Right atrium auricular region (tissue), 2 donors: ENCODE measurements around the gene RTP5. TPM values are rescaled to one million over a fixed set of nuclear protein-coding genes. Genes with fewer than 3 reads are reported as not detected.

Experiments
- DNase-seq: peaks from one replicate; pipeline ENCODE4 v3.0.0-alpha.2; 2019; ENCODE audit warnings: low spot score
- H3K27ac ChIP-seq, 2 donors: fragments of 200-600 bp; sonication (generic); 1 replicate in 1 of 2; 2 replicates in 1 of 2; pipeline ENCODE4 v1.5.1; 2016 to 2019
- H3K27me3 ChIP-seq, 2 donors: fragments of 200-600 bp; sonication (generic); one replicate each; pipeline versions ENCODE4 v1.5.1 to v1.6.0; 2017 to 2019
- H3K36me3 ChIP-seq: fragments of 200-600 bp; sonication (generic); one replicate; pipeline ENCODE4 v1.5.1; 2016
- H3K4me1 ChIP-seq, 2 donors: fragments of 200-600 bp; sonication (generic); one replicate each; pipeline versions ENCODE4 v1.5.1 to v1.6.0; 2017 to 2019
- H3K4me3 ChIP-seq, 2 donors: fragments of 200-600 bp; sonication (generic); 1 replicate in 1 of 2; 2 replicates in 1 of 2; pipeline ENCODE4 v1.5.1; 2017 to 2019; ENCODE audit warnings: mild to moderate bottlenecking in 1 of 2, moderate library complexity in 1 of 2
- H3K9me3 ChIP-seq, 2 donors: fragments of 200-600 bp; sonication (generic); one replicate each; pipeline ENCODE4 v1.5.1; 2019
- total RNA-seq, 2 donors: library from RNA; depleted of rRNA; stranded (reverse); fragments of >200 nt; gene quantifications; one replicate each; pipeline ENCODE4 v1.1.0, GENCODE V29; 2016
- TF ChIP-seq, protein P1 (sequence below), 2 donors: fragments of 200-600 bp; sonication (generic); IDR thresholded peaks; one replicate each; pipeline ENCODE4 v1.5.1; 2019; ENCODE audit warnings: antibody characterized with exemption in 2 of 2

The RTP5 gene
- total RNA-seq, 2 donors from 2014 or later, result not detected

DNA sequence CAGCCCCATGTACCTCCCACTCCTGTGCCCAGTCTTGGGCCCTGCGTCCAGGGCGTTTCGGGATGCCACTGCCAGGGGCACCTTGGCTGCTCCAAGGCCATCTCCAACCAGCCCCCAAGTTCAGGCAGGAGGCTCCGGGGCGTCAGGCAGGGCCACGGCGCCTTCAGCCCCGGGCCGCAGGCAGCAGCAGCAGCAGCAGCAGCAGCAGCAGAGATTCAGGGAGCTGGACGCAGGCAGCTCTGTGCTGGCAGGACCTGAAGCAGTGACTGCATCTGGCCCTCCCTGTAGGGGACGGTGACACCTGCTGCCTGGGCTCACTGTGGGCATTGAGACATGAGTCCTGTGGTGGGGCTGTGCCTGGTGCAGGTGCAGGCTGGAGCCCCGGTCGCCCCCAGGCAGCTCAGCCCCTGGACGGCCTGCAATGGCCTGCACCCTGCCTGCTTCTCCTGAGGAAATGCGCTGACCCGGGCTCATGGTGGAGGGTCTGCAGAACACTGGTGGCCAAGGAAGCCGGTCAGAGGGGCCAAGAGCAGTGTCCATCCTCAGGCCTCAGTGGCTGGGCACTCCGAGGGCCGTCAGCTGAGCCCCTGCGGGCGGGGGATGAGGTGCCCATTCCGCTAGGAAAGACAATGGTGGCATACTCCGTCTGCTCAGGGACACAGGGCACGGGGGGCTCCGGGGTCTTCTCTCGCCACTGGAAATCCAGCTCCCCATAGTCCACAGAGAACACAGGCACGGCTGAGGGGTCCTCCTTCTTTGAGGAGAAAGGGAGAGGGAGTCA lies 18.8 kb upstream of the RTP5 start:
- peaks cover 0 to 20% of the 10 kb centered on the region in 2 donors for H3K4me1 ChIP-seq
- DNase-seq, result no peak
- H3K36me3 ChIP-seq, result no peaks in the 10 kb centered on the region
- no peaks in the 10 kb centered on the region for H3K27me3 ChIP-seq
- H3K4me3 ChIP-seq, result no peak overlapping the region
- TF ChIP-seq, protein P1, sequence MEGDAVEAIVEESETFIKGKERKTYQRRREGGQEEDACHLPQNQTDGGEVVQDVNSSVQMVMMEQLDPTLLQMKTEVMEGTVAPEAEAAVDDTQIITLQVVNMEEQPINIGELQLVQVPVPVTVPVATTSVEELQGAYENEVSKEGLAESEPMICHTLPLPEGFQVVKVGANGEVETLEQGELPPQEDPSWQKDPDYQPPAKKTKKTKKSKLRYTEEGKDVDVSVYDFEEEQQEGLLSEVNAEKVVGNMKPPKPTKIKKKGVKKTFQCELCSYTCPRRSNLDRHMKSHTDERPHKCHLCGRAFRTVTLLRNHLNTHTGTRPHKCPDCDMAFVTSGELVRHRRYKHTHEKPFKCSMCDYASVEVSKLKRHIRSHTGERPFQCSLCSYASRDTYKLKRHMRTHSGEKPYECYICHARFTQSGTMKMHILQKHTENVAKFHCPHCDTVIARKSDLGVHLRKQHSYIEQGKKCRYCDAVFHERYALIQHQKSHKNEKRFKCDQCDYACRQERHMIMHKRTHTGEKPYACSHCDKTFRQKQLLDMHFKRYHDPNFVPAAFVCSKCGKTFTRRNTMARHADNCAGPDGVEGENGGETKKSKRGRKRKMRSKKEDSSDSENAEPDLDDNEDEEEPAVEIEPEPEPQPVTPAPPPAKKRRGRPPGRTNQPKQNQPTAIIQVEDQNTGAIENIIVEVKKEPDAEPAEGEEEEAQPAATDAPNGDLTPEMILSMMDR (IDR thresholded peaks at IDR 0.05), result no peak
- H3K9me3 ChIP-seq, result no peaks in the 10 kb centered on the region
- no peak overlapping the region for H3K27ac ChIP-seq

DNA sequence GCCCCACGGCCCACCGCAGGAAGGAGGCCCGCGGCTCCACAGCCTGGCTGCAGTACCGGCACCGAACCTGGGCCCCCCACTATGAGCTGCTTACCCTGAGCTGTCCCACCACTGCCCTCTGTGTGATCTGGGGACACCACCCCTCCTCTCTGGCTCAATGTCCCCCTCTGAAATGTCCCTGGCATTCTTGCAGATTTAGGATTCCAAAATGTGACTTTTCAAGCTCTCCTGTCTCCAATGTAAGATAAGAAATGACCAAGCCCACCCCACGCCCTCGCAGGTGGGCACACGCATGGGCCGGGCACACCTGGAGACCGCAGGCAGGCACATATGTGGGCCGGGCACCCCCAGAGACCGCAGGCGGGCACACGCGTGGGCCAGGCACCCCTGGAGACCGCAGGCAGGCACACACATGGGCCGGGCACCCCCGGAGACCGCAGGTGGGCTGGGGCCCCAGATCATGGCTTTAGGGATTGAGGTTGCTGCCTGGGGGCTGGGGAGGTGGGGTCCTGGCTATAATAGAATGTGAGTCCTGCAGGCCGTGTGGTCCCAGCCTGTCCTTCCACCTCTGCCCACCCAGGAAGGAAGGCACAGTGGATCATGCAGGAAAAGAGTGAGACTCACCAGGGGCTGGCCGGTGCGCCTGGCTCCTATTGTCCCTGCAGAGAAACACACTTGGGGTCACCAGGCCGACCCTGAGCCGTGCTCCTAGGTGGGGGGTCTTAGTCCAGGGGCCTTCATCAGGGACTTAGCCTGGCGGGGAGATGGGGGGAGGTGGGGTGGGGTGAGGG lies 18.0 kb upstream of the RTP5 start:
- no peaks in the 10 kb centered on the region for H3K36me3 ChIP-seq
- H3K4me3 ChIP-seq, result no peak overlapping the region
- no peak overlapping the region for H3K27ac ChIP-seq
- no peaks in the 10 kb centered on the region for H3K27me3 ChIP-seq
- TF ChIP-seq, protein P1 (IDR thresholded peaks at IDR 0.05), result no peak
- H3K4me1 ChIP-seq, result peaks cover 0 to 20% of the 10 kb centered on the region in 2 donors
- no peaks in the 10 kb centered on the region for H3K9me3 ChIP-seq
- no peak for DNase-seq

DNA sequence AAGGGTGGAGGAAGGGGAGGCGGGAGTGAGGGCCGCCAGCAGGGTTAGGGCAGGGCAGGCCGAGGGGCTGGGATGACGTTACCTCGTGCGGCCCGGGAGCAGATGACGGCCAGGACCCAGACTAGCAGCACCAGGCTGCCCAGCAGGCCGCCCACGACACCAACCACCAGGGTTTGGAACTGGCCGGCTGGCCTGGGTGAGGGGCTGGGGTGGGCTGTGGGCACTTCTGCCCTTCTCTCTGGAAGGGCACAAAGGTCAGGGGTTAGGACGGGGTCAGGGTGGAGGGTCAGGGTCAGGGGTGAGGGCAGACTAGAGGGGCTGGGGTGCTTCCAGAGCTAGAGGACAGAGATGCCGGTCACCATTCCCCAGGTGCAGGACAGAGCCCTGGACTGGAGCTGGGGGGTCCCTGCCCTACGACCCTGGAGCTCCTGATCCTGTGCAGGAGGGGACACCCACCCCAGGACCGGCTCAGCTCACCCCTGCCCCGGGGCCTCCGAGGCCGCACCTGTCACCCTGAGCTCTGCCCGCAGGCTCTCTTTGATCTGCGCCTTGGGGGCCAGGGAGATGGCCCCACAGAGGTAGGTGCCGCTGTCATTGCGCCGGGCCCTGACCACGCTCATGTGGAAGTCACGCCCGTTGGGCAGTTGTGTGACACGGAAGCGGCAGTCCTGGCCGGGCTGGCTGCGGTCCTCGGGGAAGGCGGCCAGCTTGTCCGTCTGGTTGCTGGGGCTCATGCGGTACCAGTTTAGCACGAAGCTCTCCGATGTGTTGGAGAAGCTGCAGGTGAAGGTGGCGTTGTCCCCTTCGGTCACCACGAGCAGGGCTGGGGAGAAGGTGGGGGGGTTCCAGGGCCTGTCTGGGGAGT lies 17.2 kb upstream of the RTP5 start:
- TF ChIP-seq, protein P1 (IDR thresholded peaks at IDR 0.05), result no peak
- Histone ChIP-seq H3K4me1 (peaks cover 0 to 20% of the 10 kb centered on the region in 2 donors), H3K27me3 (no peaks in the 10 kb centered on the region), H3K9me3 (no peaks in the 10 kb centered on the region), H3K4me3 (no peak overlapping the region), H3K36me3 (no peaks in the 10 kb centered on the region), H3K27ac (no peak overlapping the region)
- no peak for DNase-seq

DNA sequence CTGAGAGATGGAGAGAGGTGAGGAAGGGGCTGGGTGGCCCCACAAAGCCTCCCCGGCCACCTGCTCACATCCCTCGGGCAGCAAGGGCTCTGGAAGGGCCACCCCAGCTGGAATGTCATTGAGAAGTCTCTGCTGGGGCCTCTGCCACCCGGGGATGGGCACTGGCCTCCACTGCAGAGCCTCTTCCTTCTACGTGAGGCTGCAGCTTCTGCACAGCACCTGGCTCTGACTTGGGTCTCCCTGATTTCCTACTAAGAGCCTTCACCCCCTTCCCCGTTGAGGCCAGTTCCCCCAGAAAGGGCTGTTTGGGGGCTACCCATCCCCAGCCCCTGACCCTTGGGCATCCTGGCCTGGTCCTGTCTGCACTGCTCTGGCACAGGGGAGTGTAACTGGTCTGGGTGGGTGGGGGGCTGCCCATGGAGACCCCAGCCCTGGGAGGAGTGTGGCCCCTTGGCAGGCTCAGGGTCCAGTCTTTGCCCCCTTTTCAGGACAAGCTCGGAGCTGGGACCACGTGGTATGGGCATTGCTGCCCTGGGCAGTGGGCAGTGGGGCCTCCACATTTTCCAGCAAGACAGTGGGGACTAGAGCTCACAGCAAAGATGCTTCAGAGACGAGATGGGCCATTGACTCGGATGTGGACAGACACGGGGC lies 16.4 kb upstream of the RTP5 start:
- no peaks in the 10 kb centered on the region for H3K9me3 ChIP-seq
- H3K27me3 ChIP-seq, result no peaks in the 10 kb centered on the region
- TF ChIP-seq, protein P1 (IDR thresholded peaks at IDR 0.05), result no peak
- DNase-seq, result no peak
- H3K36me3 ChIP-seq, result no peaks in the 10 kb centered on the region
- H3K4me1 ChIP-seq, result peaks cover 0 to 20% of the 10 kb centered on the region in 2 donors
- peak overlapping the region in 1 of 2 donors; percentile 83 for H3K27ac ChIP-seq
- no peak overlapping the region for H3K4me3 ChIP-seq

DNA sequence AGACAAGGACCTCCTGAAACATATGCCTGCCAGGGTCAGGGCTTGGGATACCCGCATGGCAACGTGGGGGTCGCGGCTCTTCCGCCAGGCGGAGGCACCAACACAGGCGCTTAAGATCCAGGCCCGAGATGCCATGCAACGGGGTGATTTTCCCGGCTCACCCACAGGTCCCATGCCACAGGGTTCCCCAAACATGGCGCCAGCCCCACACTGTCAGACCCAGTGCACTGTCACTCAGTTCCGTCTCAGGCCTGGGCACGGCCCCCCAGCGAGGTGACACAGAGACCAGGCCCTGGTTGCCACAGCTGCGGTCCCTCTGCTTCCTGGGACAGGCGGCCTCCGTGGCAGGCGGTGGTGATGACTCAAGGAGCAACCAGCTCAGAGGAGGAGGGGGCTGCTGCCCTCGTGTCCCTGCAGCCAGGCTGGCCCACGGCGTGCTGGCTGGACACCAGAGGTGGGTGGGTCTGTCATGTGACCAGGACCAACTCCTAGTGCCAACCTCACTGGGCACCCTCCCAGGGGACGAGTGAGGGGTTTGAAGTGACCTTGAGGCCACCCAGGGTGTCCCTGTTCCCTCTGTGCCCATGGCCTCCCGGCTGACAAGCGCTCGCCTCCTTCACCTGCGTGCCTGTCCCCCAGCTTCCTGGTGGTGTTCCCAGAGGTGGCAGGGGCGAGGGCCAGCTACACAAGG lies 15.7 kb upstream of the RTP5 start:
- TF ChIP-seq, protein P1 (IDR thresholded peaks at IDR 0.05), result no peak
- H3K36me3 ChIP-seq, result no peaks in the 10 kb centered on the region
- H3K4me3 ChIP-seq, result no peak overlapping the region
- peak overlapping the region; percentile 48 to 83 for H3K27ac ChIP-seq
- H3K9me3 ChIP-seq, result no peaks in the 10 kb centered on the region
- peaks cover 0 to 23% of the 10 kb centered on the region in 2 donors for H3K4me1 ChIP-seq
- DNase-seq, result no peak
- no peaks in the 10 kb centered on the region for H3K27me3 ChIP-seq
